AG10803 (cell line): ENCODE data around the gene FBXO17.
A peak's percentile ranks its signal among the peaks of the same experiment; 100 is the strongest.

Experiments used
- DNase-seq: peaks from one replicate; pipeline ENCODE4 v3.0.0; 2010; ENCODE audit warnings: low read depth
- H3K4me3 ChIP-seq: 2 replicates; pipeline ENCODE4 v1.5.1; 2011; ENCODE audit warnings: mild to moderate bottlenecking, low read length, control low read depth
- CTCF ChIP-seq: conservative IDR thresholded peaks from 2 replicates; pipeline ENCODE4 v1.5.1; 2011; ENCODE audit warnings: mild to moderate bottlenecking, low read length, control low read depth, inconsistent platforms

Gene FBXO17

GRCh38 chr19:38939957-38940356 is 35.6 kb downstream of the FBXO17 start:
- H3K4me3 ChIP-seq: no peak overlapping the region
- TF ChIP-seq CTCF: no peak
- no peak for DNase-seq

GRCh38 chr19:38933544-38933943 is 42.0 kb downstream of the FBXO17 start:
- H3K4me3 ChIP-seq: no peak overlapping the region
- no peak for DNase-seq

GRCh38 chr19:38932425-38933179 is 42.9 kb downstream of the FBXO17 start:
- DNase-seq: peak; percentile 45
- peak; percentile 47 for TF ChIP-seq CTCF

More at GRCh38 chr19:38933544-38933943, 42.0 kb downstream of the FBXO17 start:
- TF ChIP-seq CTCF: no peak

GRCh38 chr19:38931521-38931793 is 44.1 kb downstream of the FBXO17 start:
- DNase-seq: no peak
- peak overlapping the region; percentile 98 for H3K4me3 ChIP-seq
- no peak for TF ChIP-seq CTCF

More at GRCh38 chr19:38932425-38933179, 42.9 kb downstream of the FBXO17 start:
- H3K4me3 ChIP-seq: no peak overlapping the region

DNA sequence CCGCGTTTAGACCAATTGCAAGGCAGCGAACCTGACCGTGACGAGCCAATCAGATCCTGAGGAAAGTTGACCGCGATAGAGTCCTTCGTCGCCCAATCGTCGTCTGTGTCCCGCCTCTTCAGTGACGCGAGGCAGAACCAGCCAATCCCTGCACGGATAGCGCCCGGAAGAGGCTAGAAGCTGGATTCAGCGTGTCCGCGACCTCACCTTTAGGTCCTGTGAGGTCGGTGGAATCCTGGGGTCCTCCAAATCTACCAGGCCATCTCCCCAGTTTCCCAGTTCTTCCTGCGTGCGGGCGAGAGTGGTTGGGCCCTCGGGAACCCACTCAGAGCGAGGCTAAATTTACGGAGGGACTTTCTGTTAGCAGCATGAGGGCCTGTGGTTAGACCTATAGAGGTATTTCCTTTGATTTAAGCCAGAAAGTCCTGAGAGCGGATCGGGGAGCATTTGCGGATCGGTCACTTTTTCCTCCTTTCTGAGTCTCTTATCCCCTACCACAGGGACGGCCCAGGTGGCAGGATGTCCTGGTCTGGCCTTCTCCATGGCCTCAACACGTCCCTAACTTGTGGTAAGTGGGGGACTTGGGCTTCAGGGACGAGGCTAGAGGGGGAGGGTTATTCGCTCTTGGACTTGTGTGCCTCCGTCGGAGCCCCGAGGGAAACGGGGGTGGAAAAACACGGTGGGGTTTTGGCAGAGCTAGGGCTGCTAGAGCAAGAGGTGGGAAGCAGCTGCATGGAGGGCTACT is 44.6 kb downstream of the FBXO17 start, which contains the start of gene MRPS12:
TSS of gene MRPS12 (plus strand) at position 169 of the 745 bp plus-strand sequence. CDS start at position 520, 351 bp downstream.
- DNase-seq: peak; percentile 99
- TF ChIP-seq CTCF: no peak
- H3K4me3 ChIP-seq: peak within 1 kb of the TSS; percentile 98

DNA sequence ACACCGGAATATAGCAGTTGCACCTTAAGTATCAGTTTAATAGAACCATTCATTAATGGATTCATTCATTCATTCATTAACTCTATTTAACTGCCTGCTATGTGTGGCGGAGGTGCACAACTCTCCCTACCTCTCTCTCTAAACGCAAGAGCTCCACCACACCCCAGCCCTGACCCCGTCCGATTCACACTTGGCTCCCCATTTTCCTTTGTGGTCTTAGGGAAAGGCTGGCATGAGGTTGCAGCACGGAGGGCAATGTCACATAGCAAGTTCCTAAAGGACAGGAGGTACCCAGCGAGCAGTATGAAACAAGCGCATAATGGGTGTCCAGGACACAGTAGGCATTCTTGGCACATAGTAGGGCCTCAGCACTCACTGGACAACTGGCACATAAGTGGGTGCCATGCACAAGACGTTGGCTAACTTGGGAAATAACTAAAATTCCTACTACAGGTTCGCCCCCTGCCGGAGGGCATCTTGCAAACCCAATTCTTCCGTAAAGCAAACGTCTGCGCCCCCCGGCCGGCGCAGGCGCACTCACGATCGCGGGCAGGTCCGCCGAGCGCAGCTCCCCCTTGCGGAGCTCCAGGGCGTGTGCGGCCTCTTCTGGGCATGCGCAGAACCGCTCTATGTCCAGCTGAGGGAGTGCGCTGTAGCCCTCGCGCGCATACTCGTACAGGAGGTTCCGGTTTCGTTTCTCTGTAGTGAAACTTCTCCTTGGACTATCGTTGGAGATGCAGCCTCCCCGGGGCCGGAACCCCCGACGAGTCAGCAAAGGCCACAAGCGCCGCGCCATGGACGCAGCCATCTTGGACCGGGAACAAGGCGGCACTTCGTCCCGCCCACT is 45.4 kb downstream of the FBXO17 start, which contains the start of gene SARS2:
TSS of gene SARS2 (minus strand) at position 835 of the 847 bp plus-strand sequence. CDS start at position 808, 27 bp downstream.
- DNase-seq: peak; percentile 92
- H3K4me3 ChIP-seq: peak within 1 kb of the TSS; percentile 98
- peak; percentile 85 for TF ChIP-seq CTCF
